RWPE2 (cell line): Measurements from ENCODE around the gene CHP1.
"Not testable (repeated sequence)": the region's sequence is repeated elsewhere in the genome, so short reads cannot be mapped to it uniquely, and the experiment has no call there.

ENCODE experiments used
- ATAC-seq: fragments of 200-7000 bp; cut with Tn5 transposase; 3 replicates; pipeline ENCODE4 v1.9.1; 2021; ENCODE audit warnings: low read depth
- DNase-seq: peaks from one replicate; pipeline ENCODE4 v3.0.0-alpha.2; 2020; ENCODE audit warnings: low spot score
- H3K27ac ChIP-seq: fragments of 450-650 bp; 2 replicates; pipeline ENCODE4 v1.5.1; 2017; ENCODE audit warnings: mild to moderate bottlenecking; ENCODE audit not compliant: poor library complexity, severe bottlenecking
- H3K27me3 ChIP-seq: fragments of 250-450 bp; sonication (Bioruptor Pico); 2 replicates; pipeline ENCODE4 v1.5.1; 2021; ENCODE audit warnings: mild to moderate bottlenecking, moderate library complexity; ENCODE audit not compliant: insufficient read depth, poor library complexity, severe bottlenecking
- H3K36me3 ChIP-seq: fragments of 250-450 bp; sonication (Bioruptor Pico); 2 replicates; pipeline ENCODE4 v1.5.1; 2020; ENCODE audit warnings: low read depth, mild to moderate bottlenecking, moderate library complexity
- H3K4me1 ChIP-seq: fragments of 250-450 bp; sonication (Bioruptor Pico); 2 replicates; pipeline ENCODE4 v1.5.1; 2021; ENCODE audit warnings: mild to moderate bottlenecking, moderate library complexity; ENCODE audit not compliant: insufficient read depth, poor library complexity, severe bottlenecking
- H3K4me3 ChIP-seq: fragments of 250-450 bp; sonication (Bioruptor Pico); 2 replicates; pipeline ENCODE4 v1.5.1; 2021; ENCODE audit warnings: mild to moderate bottlenecking, moderate library complexity; ENCODE audit not compliant: severe bottlenecking
- H3K9me3 ChIP-seq: fragments of 250-450 bp; sonication (Bioruptor Pico); 2 replicates; pipeline ENCODE4 v1.5.1; 2021; ENCODE audit warnings: mild to moderate bottlenecking, moderate library complexity; ENCODE audit not compliant: severe bottlenecking
- TF ChIP-seq, protein P1 (sequence below): fragments of 450-650 bp; IDR thresholded peaks from one replicate; pipeline ENCODE4 v1.5.1; 2017; ENCODE audit warnings: mild to moderate bottlenecking, moderate library complexity; ENCODE audit not compliant: poor library complexity, severe bottlenecking

The CHP1 gene

DNA sequence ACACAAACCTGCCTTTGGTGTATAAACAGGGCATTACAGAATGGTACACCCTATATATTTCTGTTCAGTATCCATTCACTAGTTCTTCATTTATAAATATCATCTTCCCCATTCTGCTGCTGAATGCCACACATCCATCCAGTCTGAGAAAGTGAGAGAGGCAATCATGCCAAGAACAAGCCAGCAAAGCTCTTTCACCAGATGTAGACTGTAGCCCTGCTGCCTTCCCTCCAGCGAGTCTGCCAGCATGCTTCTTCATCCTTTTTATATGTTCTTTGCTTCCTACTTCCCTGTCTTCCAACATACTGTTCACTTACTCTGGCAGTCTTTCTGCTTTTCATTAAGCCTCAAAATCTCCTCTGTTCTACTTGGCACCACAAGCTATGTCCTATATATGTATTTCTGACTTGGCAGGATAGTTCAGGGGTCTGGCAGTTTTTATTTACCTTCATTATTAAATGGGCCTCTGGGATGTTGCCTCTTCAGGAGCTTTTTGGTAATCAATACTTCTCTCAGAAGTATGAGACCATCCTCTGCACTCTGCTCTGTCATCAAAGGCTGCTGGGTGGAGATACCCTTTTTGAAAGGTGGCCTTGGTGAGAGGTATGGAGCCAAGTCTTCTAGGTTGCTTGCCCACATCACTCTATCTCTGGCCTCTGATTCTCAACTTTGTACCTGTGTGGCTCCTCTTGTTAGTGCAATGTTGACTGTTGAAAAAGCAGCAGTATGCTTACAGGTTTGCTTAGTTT lies 48.6 kb downstream of the CHP1 start:
- TF ChIP-seq, protein P1, sequence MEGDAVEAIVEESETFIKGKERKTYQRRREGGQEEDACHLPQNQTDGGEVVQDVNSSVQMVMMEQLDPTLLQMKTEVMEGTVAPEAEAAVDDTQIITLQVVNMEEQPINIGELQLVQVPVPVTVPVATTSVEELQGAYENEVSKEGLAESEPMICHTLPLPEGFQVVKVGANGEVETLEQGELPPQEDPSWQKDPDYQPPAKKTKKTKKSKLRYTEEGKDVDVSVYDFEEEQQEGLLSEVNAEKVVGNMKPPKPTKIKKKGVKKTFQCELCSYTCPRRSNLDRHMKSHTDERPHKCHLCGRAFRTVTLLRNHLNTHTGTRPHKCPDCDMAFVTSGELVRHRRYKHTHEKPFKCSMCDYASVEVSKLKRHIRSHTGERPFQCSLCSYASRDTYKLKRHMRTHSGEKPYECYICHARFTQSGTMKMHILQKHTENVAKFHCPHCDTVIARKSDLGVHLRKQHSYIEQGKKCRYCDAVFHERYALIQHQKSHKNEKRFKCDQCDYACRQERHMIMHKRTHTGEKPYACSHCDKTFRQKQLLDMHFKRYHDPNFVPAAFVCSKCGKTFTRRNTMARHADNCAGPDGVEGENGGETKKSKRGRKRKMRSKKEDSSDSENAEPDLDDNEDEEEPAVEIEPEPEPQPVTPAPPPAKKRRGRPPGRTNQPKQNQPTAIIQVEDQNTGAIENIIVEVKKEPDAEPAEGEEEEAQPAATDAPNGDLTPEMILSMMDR = no peak
- Histone ChIP-seq H3K4me1 (peaks cover 19% of the 10 kb centered on the region), H3K4me3 (no peak overlapping the region), H3K27ac (no peak overlapping the region), H3K27me3 (no peaks in the 10 kb centered on the region), H3K9me3 (no peaks in the 10 kb centered on the region), H3K36me3 (peaks cover 40% of the 10 kb centered on the region)
- DNase-seq (no peak), ATAC-seq (no peak)

- no peaks in the 10 kb centered on the region for H3K27me3 ChIP-seq
- TF ChIP-seq, protein P1 = no peak
- H3K9me3 ChIP-seq = no peaks in the 10 kb centered on the region
- peaks cover 27% of the 10 kb centered on the region for H3K4me1 ChIP-seq
- DNase-seq (no peak), ATAC-seq (peak; percentile 76)
- peak overlapping the region; percentile 67 for H3K27ac ChIP-seq
- no peak overlapping the region for H3K4me3 ChIP-seq
- peaks cover 42% of the 10 kb centered on the region for H3K36me3 ChIP-seq
These were observed 50.2 kb downstream of the CHP1 start for GRCh38 chr15:41281236-41281635.

DNA sequence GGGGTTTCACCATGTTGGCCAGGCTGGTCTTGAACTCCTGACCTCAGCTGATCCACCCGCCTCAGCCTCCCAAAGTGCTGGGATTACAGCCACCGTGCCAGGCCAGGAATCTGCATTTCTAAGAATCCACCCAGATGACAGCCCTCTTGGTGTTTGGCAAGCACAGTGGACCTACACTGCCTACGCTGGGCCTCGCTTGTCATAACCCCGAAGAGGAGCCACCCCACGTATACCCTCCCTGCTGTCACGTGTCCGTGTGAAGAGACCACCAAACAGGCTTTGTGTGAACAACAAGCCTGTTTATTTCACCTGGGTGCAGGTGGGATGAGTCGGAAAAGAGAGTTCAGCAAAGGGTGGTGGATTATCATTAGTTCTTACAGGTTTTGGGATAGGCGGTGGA lies 51.4 kb downstream of the CHP1 start:
- ATAC-seq, H3K27me3 ChIP-seq, H3K4me3 ChIP-seq, H3K9me3 ChIP-seq, DNase-seq: not testable (repeated sequence)
- peaks cover 43% of the 10 kb centered on the region for H3K36me3 ChIP-seq
- H3K27ac ChIP-seq = peak overlapping the region; percentile 67
- H3K4me1 ChIP-seq = peaks cover 27% of the 10 kb centered on the region

GRCh38 chr15:41282980-41283652 lies 52.0 kb downstream of the CHP1 start:
- DNase-seq, H3K27me3 ChIP-seq, ATAC-seq, H3K9me3 ChIP-seq: not testable (repeated sequence)
- H3K4me3 ChIP-seq = peak overlapping the region; percentile 82
- peaks cover 49% of the 10 kb centered on the region for H3K36me3 ChIP-seq
- H3K4me1 ChIP-seq = peaks cover 27% of the 10 kb centered on the region
- H3K27ac ChIP-seq = peak overlapping the region; percentile 67

DNA sequence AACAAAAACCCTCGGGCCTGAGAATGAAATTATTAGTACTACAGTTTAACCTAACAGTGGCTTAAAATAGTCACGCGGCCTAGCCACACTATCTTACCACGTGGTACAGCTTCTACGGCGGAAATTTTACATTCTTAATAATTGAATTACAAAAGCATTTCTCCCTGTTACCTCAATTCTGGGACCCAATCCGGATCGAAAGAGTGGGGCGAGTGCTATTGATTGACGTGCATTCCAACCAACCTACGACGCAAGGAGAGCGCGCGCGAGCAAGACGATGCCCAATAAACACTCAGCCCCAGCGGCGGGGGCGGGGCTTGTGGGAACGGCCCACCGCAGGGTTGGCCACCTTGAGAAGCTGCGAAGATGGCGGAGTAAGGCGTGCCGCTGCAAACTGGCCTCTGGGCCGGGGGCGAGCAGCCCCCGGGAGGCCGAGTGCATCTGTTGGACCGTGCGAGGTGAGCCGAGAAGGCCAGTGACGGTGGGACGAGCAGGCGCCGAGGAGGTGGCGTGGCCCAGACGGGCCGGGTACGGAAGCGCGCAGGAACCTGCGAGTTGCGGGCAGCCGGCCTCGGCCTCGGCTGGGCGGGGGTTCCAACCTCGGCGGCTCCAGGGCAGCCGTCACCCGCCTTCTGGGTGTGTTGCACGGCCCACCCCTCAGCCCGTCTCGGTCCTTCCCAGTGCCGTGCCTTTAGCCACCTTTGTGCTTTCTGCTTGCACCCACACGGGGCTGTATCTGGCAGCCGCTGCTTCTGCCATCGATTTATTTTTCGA lies 52.8 kb downstream of the CHP1 start:
- Histone ChIP-seq H3K4me3 (peak overlapping the region; percentile 82), H3K27me3 (no peaks in the 10 kb centered on the region), H3K4me1 (peaks cover 27% of the 10 kb centered on the region), H3K27ac (peak overlapping the region; percentile 67), H3K9me3 (no peaks in the 10 kb centered on the region), H3K36me3 (peaks cover 51% of the 10 kb centered on the region)
- DNase-seq (peak; percentile 99), ATAC-seq (peak; percentile 93)
- TF ChIP-seq, protein P1 = no peak
